Stomach (tissue), 4 donors: ENCODE measurements around the gene PEX11B.

Experiments
- EP300 ChIP-seq: sonication (generic); formaldehyde crosslinking; IDR thresholded peaks from one replicate; pipeline ENCODE4 v1.6.1; 2017; ENCODE audit warnings: antibody characterized with exemption
- POLR2A ChIP-seq, 4 donors: fragments of 450-650 bp; IDR thresholded peaks; one replicate each; pipeline ENCODE4 v1.6.1; 2016; ENCODE audit warnings: antibody characterized with exemption in 4 of 4, control low read depth in 2 of 4, mild to moderate bottlenecking in 1 of 4, moderate library complexity in 1 of 4
- POLR2AphosphoS5 ChIP-seq, 3 donors: sonication (generic); formaldehyde crosslinking; IDR thresholded peaks; one replicate each; pipeline ENCODE4 v1.6.1; 2016; ENCODE audit warnings: antibody characterized with exemption in 3 of 3
- TF ChIP-seq, protein P1 (sequence below), 7 experiments: fragments of 450-650 bp in 4 of 7; fragments of 200-600 bp in 3 of 7; sonication (generic) in 3 of 7; IDR thresholded peaks; one replicate each; pipeline ENCODE4 v1.5.1; 2016 to 2019; ENCODE audit warnings: antibody characterized with exemption in 7 of 7, control low read depth in 2 of 7, mild to moderate bottlenecking in 1 of 7

DNA sequence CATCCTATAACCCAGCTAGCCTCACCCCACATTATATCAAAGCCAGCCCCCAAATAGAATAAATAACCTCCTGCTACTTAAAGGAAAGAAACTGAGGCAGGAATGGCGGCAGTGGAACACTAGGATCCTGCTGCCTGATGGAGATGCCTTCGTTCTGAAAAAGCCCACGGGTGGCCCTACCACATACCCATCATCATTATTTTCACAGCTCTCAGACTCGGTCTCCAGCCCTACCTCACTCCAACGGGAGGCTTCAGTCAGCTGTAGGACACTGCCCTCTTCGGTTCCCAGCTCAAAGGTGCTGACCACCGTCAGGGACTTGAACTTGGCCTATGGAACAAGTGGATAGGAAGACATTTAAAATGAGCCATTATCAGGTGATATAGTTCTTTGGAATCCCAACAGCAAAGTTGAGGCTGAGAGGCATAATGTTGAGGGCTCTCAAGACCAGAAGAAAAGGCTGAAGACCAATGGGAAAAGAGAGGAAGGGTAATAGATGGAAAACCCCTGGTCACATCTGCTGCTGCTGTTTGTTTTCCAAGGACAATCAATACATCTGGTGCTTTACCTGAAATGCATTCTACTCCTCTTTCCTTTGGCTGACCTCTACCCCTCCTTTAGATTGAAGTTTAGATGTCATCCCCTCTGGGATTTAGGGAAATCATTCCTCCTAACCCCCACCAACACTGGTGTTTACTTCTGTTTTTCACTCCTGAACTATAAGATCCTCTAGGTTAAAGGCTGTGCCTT lies 25.0 kb downstream of the PEX11B start:
- TF ChIP-seq, protein P1, sequence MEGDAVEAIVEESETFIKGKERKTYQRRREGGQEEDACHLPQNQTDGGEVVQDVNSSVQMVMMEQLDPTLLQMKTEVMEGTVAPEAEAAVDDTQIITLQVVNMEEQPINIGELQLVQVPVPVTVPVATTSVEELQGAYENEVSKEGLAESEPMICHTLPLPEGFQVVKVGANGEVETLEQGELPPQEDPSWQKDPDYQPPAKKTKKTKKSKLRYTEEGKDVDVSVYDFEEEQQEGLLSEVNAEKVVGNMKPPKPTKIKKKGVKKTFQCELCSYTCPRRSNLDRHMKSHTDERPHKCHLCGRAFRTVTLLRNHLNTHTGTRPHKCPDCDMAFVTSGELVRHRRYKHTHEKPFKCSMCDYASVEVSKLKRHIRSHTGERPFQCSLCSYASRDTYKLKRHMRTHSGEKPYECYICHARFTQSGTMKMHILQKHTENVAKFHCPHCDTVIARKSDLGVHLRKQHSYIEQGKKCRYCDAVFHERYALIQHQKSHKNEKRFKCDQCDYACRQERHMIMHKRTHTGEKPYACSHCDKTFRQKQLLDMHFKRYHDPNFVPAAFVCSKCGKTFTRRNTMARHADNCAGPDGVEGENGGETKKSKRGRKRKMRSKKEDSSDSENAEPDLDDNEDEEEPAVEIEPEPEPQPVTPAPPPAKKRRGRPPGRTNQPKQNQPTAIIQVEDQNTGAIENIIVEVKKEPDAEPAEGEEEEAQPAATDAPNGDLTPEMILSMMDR (IDR thresholded peaks at IDR 0.05), result no peak
- no peak for TF ChIP-seq POLR2A (IDR thresholded peaks at IDR 0.05)
- TF ChIP-seq POLR2AphosphoS5 (IDR thresholded peaks at IDR 0.05), result no peak
- no peak for TF ChIP-seq EP300
